ENCODE measurements around the gene NAXD.

The NAXD gene

GRCh38 chr13:110590577-110590976, 24.8 kb upstream of the NAXD start:
- no peaks in the 10 kb centered on the region for H3K36me3 ChIP-seq (ENCODE audit: insufficient read depth)
- H3K4me2 ChIP-seq, result no peak overlapping the region
- H4K20me1 ChIP-seq (ENCODE audit: insufficient read depth), result no peaks in the 10 kb centered on the region
- no peak overlapping the region for H3K27ac ChIP-seq
- TF ChIP-seq CTCF (conservative IDR thresholded peaks at IDR 0.05; ENCODE audit: low read depth, low read length), result no peak
- H3K4me3 ChIP-seq (IDR thresholded peaks at IDR 0.05; ENCODE audit: insufficient read depth, low read depth, low read length), result no peak overlapping the region
- H3K4me1 ChIP-seq (ENCODE audit: low read depth, poor library complexity, severe bottlenecking), result no peaks in the 10 kb centered on the region
- H2AFZ ChIP-seq (ENCODE audit: low read depth), result no peak overlapping the region
- H3K9ac ChIP-seq, result no peak overlapping the region
- no peaks in the 10 kb centered on the region for H3K27me3 ChIP-seq (ENCODE audit: insufficient read depth, low read depth)
- H3K79me2 ChIP-seq (ENCODE audit: insufficient read depth, low read depth), result no peaks in the 10 kb centered on the region

- H3K79me2 ChIP-seq (ENCODE audit: insufficient read depth, low read depth), result no peaks in the 10 kb centered on the region
- H2AFZ ChIP-seq (ENCODE audit: low read depth), result no peak overlapping the region
- no peak overlapping the region for H3K27ac ChIP-seq
- H3K4me3 ChIP-seq (IDR thresholded peaks at IDR 0.05; ENCODE audit: insufficient read depth, low read depth, low read length), result no peak overlapping the region
- no peaks in the 10 kb centered on the region for H3K27me3 ChIP-seq (ENCODE audit: insufficient read depth, low read depth)
- no peak for TF ChIP-seq CTCF (conservative IDR thresholded peaks at IDR 0.05; ENCODE audit: low read depth, low read length)
- H3K4me2 ChIP-seq, result no peak overlapping the region
- H4K20me1 ChIP-seq (ENCODE audit: insufficient read depth), result no peaks in the 10 kb centered on the region
- H3K4me1 ChIP-seq (ENCODE audit: low read depth, poor library complexity, severe bottlenecking), result no peaks in the 10 kb centered on the region
- no peak overlapping the region for H3K9ac ChIP-seq
- H3K36me3 ChIP-seq (ENCODE audit: insufficient read depth), result no peaks in the 10 kb centered on the region
Observed at GRCh38 chr13:110592665-110593064, 22.7 kb upstream of the NAXD start.

GRCh38 chr13:110593430-110594130, 21.8 kb upstream of the NAXD start:
- H3K4me2 ChIP-seq, result no peak overlapping the region
- H3K79me2 ChIP-seq (ENCODE audit: insufficient read depth, low read depth), result no peaks in the 10 kb centered on the region
- no peaks in the 10 kb centered on the region for H3K4me1 ChIP-seq (ENCODE audit: low read depth, poor library complexity, severe bottlenecking)

GRCh38 chr13:110597041-110597689, 18.2 kb upstream of the NAXD start:
- no peak overlapping the region for H3K4me3 ChIP-seq (IDR thresholded peaks at IDR 0.05; ENCODE audit: insufficient read depth, low read depth, low read length)
- H4K20me1 ChIP-seq (ENCODE audit: insufficient read depth), result no peaks in the 10 kb centered on the region
- H3K79me2 ChIP-seq (ENCODE audit: insufficient read depth, low read depth), result no peaks in the 10 kb centered on the region
- H3K36me3 ChIP-seq (ENCODE audit: insufficient read depth), result no peaks in the 10 kb centered on the region
- no peak overlapping the region for H2AFZ ChIP-seq (ENCODE audit: low read depth)
- H3K4me2 ChIP-seq, result no peak overlapping the region
- H3K27me3 ChIP-seq (ENCODE audit: insufficient read depth, low read depth), result no peaks in the 10 kb centered on the region
- H3K27ac ChIP-seq, result no peak overlapping the region
- no peaks in the 10 kb centered on the region for H3K4me1 ChIP-seq (ENCODE audit: low read depth, poor library complexity, severe bottlenecking)
- no peak overlapping the region for H3K9ac ChIP-seq
- TF ChIP-seq CTCF (conservative IDR thresholded peaks at IDR 0.05; ENCODE audit: low read depth, low read length), result no peak

More at GRCh38 chr13:110593430-110594130, 21.8 kb upstream of the NAXD start:
- TF ChIP-seq CTCF (conservative IDR thresholded peaks at IDR 0.05; ENCODE audit: low read depth, low read length), result peak; percentile 41
- Histone ChIP-seq H3K36me3 (ENCODE audit: insufficient read depth) (no peaks in the 10 kb centered on the region), H4K20me1 (ENCODE audit: insufficient read depth) (no peaks in the 10 kb centered on the region), H3K4me3 (IDR thresholded peaks at IDR 0.05; ENCODE audit: insufficient read depth, low read depth, low read length) (no peak overlapping the region), H2AFZ (ENCODE audit: low read depth) (no peak overlapping the region), H3K9ac (no peak overlapping the region), H3K27me3 (ENCODE audit: insufficient read depth, low read depth) (no peaks in the 10 kb centered on the region), H3K27ac (no peak overlapping the region)
